ENCODE data around the gene RABAC1.

The RABAC1 gene

GRCh38 chr19:41990028-41990427 is 30.9 kb upstream of the RABAC1 start:
- TF ChIP-seq CTCF (IDR thresholded peaks at IDR 0.05; ENCODE audit: insufficient read depth, low read length, poor library complexity, severe bottlenecking) (no peak), EZH2phosphoT487 (conservative IDR thresholded peaks at IDR 0.05; ENCODE audit: low read length) (no peak)
- H3K4me2 ChIP-seq (ENCODE audit: low read depth, low read length, poor library complexity, severe bottlenecking): no peak overlapping the region
- H3K4me3 ChIP-seq (ENCODE audit: insufficient read depth, low read length, poor library complexity, severe bottlenecking): no peak overlapping the region
- no peak overlapping the region for H3K27ac ChIP-seq (ENCODE audit: low read depth, low read length)
- peaks cover 3% of the 10 kb centered on the region; the same call in 1 of the 2 replicates for H3K79me2 ChIP-seq (ENCODE audit: insufficient read depth, low read length)
- no peaks in the 10 kb centered on the region for H3K36me3 ChIP-seq (ENCODE audit: low read length)
- H2AFZ ChIP-seq (ENCODE audit: low read depth, low read length, severe bottlenecking): no peak overlapping the region
- H3K9me3 ChIP-seq (ENCODE audit: insufficient read depth, low read length): no peaks in the 10 kb centered on the region
- H3F3A ChIP-seq (ENCODE audit: insufficient read depth): no peaks in the 10 kb centered on the region
- no peaks in the 10 kb centered on the region for H4K20me1 ChIP-seq (ENCODE audit: low read depth, low read length)
- H3K27me3 ChIP-seq (ENCODE audit: low read length): no peaks in the 10 kb centered on the region
- H3K9me2 ChIP-seq (replicated peaks; ENCODE audit: insufficient read depth, low read length): no peaks in the 10 kb centered on the region
- H3K9ac ChIP-seq (ENCODE audit: low read length): no peak overlapping the region

GRCh38 chr19:41988947-41989346 is 29.8 kb upstream of the RABAC1 start:
- Histone ChIP-seq H4K20me1 (ENCODE audit: low read depth, low read length) (no peaks in the 10 kb centered on the region), H3K9me2 (replicated peaks; ENCODE audit: insufficient read depth, low read length) (no peaks in the 10 kb centered on the region), H3K9ac (ENCODE audit: low read length) (no peak overlapping the region), H3K79me2 (ENCODE audit: insufficient read depth, low read length) (peaks cover 3% of the 10 kb centered on the region; the same call in 1 of the 2 replicates), H3K4me3 (ENCODE audit: insufficient read depth, low read length, poor library complexity, severe bottlenecking) (no peak overlapping the region), H3F3A (ENCODE audit: insufficient read depth) (no peaks in the 10 kb centered on the region), H3K9me3 (ENCODE audit: insufficient read depth, low read length) (no peaks in the 10 kb centered on the region), H3K27me3 (ENCODE audit: low read length) (no peaks in the 10 kb centered on the region), H2AFZ (ENCODE audit: low read depth, low read length, severe bottlenecking) (no peak overlapping the region), H3K27ac (ENCODE audit: low read depth, low read length) (no peak overlapping the region), H3K36me3 (ENCODE audit: low read length) (no peaks in the 10 kb centered on the region), H3K4me2 (ENCODE audit: low read depth, low read length, poor library complexity, severe bottlenecking) (no peak overlapping the region)
- TF ChIP-seq EZH2phosphoT487 (conservative IDR thresholded peaks at IDR 0.05; ENCODE audit: low read length) (no peak), CTCF (IDR thresholded peaks at IDR 0.05; ENCODE audit: insufficient read depth, low read length, poor library complexity, severe bottlenecking) (no peak)

GRCh38 chr19:41987141-41987860 is 28.2 kb upstream of the RABAC1 start:
- Histone ChIP-seq H3K27ac (ENCODE audit: low read depth, low read length) (no peak overlapping the region), H3K4me2 (ENCODE audit: low read depth, low read length, poor library complexity, severe bottlenecking) (no peak overlapping the region), H3K9me3 (ENCODE audit: insufficient read depth, low read length) (no peaks in the 10 kb centered on the region), H3K4me3 (ENCODE audit: insufficient read depth, low read length, poor library complexity, severe bottlenecking) (no peak overlapping the region), H4K20me1 (ENCODE audit: low read depth, low read length) (no peaks in the 10 kb centered on the region), H3K36me3 (ENCODE audit: low read length) (no peaks in the 10 kb centered on the region), H2AFZ (ENCODE audit: low read depth, low read length, severe bottlenecking) (no peak overlapping the region), H3K9me2 (replicated peaks; ENCODE audit: insufficient read depth, low read length) (no peaks in the 10 kb centered on the region), H3K79me2 (ENCODE audit: insufficient read depth, low read length) (no peaks in the 10 kb centered on the region), H3F3A (ENCODE audit: insufficient read depth) (no peaks in the 10 kb centered on the region), H3K9ac (ENCODE audit: low read length) (no peak overlapping the region), H3K27me3 (ENCODE audit: low read length) (no peaks in the 10 kb centered on the region)
- TF ChIP-seq CTCF (IDR thresholded peaks at IDR 0.05; ENCODE audit: insufficient read depth, low read length, poor library complexity, severe bottlenecking) (no peak), EZH2phosphoT487 (conservative IDR thresholded peaks at IDR 0.05; ENCODE audit: low read length) (no peak)
